HL-60 (cell line): ENCODE measurements around the gene FAM24B.

Experiments used
- POLR2AphosphoS5 ChIP-seq: IDR thresholded peaks from 2 replicates; pipeline ENCODE4 v1.6.1; 2012; ENCODE audit warnings: low read depth
- REST ChIP-seq: IDR thresholded peaks from 2 replicates; pipeline ENCODE4 v1.6.1; 2012; ENCODE audit warnings: low read depth; ENCODE audit not compliant: insufficient replicate concordance
- TF ChIP-seq, protein P1 (sequence below): IDR thresholded peaks from one replicate; pipeline ENCODE4 v1.5.1; 2011; ENCODE audit warnings: low read length, control low read depth, inconsistent platforms; ENCODE audit not compliant: insufficient read depth

GRCh38 chr10:122853665-122854313 lies 25.6 kb downstream of the FAM24B start:
- TF ChIP-seq, protein P1, sequence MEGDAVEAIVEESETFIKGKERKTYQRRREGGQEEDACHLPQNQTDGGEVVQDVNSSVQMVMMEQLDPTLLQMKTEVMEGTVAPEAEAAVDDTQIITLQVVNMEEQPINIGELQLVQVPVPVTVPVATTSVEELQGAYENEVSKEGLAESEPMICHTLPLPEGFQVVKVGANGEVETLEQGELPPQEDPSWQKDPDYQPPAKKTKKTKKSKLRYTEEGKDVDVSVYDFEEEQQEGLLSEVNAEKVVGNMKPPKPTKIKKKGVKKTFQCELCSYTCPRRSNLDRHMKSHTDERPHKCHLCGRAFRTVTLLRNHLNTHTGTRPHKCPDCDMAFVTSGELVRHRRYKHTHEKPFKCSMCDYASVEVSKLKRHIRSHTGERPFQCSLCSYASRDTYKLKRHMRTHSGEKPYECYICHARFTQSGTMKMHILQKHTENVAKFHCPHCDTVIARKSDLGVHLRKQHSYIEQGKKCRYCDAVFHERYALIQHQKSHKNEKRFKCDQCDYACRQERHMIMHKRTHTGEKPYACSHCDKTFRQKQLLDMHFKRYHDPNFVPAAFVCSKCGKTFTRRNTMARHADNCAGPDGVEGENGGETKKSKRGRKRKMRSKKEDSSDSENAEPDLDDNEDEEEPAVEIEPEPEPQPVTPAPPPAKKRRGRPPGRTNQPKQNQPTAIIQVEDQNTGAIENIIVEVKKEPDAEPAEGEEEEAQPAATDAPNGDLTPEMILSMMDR = no peak
- TF ChIP-seq POLR2AphosphoS5 (no peak), REST (no peak)
